Activated CD8-positive, alpha-beta memory T cell treated with anti-CD3 and anti-CD28 coated beads, Interleukin-2, amount 10 ng/mL, durations not matched to agents 7 days and 5 days (primary cell): ENCODE measurements around the gene CXorf38. TPM values are rescaled to one million over a fixed set of nuclear protein-coding genes. Genes with fewer than 3 reads are reported as not detected.
A peak's percentile ranks its signal among the peaks of the same experiment; 100 is the strongest.
"Not testable (repeated sequence)": the region's sequence is repeated elsewhere in the genome, so short reads cannot be mapped to it uniquely, and the experiment has no call there.

Experiments used
- ATAC-seq: fragments of 150-1000 bp; cut with Tn5 transposase; one replicate; pipeline ENCODE4 v1.10.0; 2021; ENCODE audit warnings: moderate library complexity
- CTCF ChIA-PET: fragments of 350-600 bp; sonication (Branson Sonifier 250); formaldehyde crosslinking; loops from one replicate; lab custom pipeline; 2021; ENCODE audit warnings: antibody characterized with exemption; lab: Charles Lee
- DNase-seq: peaks from one replicate; pipeline ENCODE4 v3.0.0-alpha.2; 2020
- H3K27ac Mint-ChIP-seq: one replicate; pipeline ENCODE4 v1.8.0; 2021; ENCODE audit warnings: mild to moderate bottlenecking, mixed read lengths
- H3K27me3 Mint-ChIP-seq: one replicate; pipeline ENCODE4 v1.8.0; 2021; ENCODE audit warnings: mixed read lengths
- H3K36me3 Mint-ChIP-seq: one replicate; pipeline ENCODE4 v1.8.0; 2021; ENCODE audit warnings: mild to moderate bottlenecking, mixed read lengths
- H3K4me1 Mint-ChIP-seq: one replicate; pipeline ENCODE4 v1.8.0; 2021; ENCODE audit warnings: mixed read lengths
- H3K4me3 Mint-ChIP-seq: one replicate; pipeline ENCODE4 v1.8.0; 2021; ENCODE audit warnings: mild to moderate bottlenecking, moderate library complexity, mixed read lengths
- H3K9me3 Mint-ChIP-seq: one replicate; pipeline ENCODE4 v1.8.0; 2022; ENCODE audit warnings: low read depth, mixed read lengths
- total RNA-seq, 2 experiments: library from RNA; stranded (reverse); gene quantifications; one replicate each; pipeline ENCODE4 v1.2.3, GENCODE V29; 2021

Gene CXorf38
- total RNA-seq, 2 experiments from 2014 or later: 22.8 to 23.7 TPM

- H3K4me3 Mint-ChIP-seq: no peak overlapping the region
- no peak overlapping the region for H3K27ac Mint-ChIP-seq
- H3K4me1 Mint-ChIP-seq: no peaks in the 10 kb centered on the region
- DNase-seq: no peak
- H3K9me3 Mint-ChIP-seq: no peaks in the 10 kb centered on the region
- no peaks in the 10 kb centered on the region for H3K36me3 Mint-ChIP-seq
- no peak for ATAC-seq
- no peaks in the 10 kb centered on the region for H3K27me3 Mint-ChIP-seq
- CTCF ChIA-PET: interaction anchor here (1.0 kb wide), 1 partner anchor 177 kb away, joined by 3 read pairs; no protein-coding TSS in a partner anchor
Observed at GRCh38 chrX:40617566-40617965, 29.8 kb downstream of the CXorf38 start.

- Mint-ChIP-seq H3K9me3 (no peaks in the 10 kb centered on the region), H3K27me3 (no peaks in the 10 kb centered on the region), H3K36me3 (no peaks in the 10 kb centered on the region), H3K27ac (no peak overlapping the region), H3K4me1 (no peaks in the 10 kb centered on the region), H3K4me3 (no peak overlapping the region)
- no peak for ATAC-seq
- DNase-seq: no peak
- CTCF ChIA-PET: no interaction called here
Observed at GRCh38 chrX:40615976-40616375, 31.4 kb downstream of the CXorf38 start.

GRCh38 chrX:40612511-40612910 is 34.9 kb downstream of the CXorf38 start:
- no peaks in the 10 kb centered on the region for H3K9me3 Mint-ChIP-seq
- H3K4me3 Mint-ChIP-seq: no peak overlapping the region
- H3K36me3 Mint-ChIP-seq: no peaks in the 10 kb centered on the region
- DNase-seq (no peak), ATAC-seq (no peak)
- H3K27me3 Mint-ChIP-seq: no peaks in the 10 kb centered on the region
- CTCF ChIA-PET: no interaction called here
- H3K27ac Mint-ChIP-seq: no peak overlapping the region
- H3K4me1 Mint-ChIP-seq: no peaks in the 10 kb centered on the region

GRCh38 chrX:40607381-40607780 is 40.0 kb downstream of the CXorf38 start:
- Mint-ChIP-seq H3K4me1 (no peaks in the 10 kb centered on the region), H3K27ac (no peak overlapping the region), H3K36me3 (peaks cover 4% of the 10 kb centered on the region), H3K9me3 (no peaks in the 10 kb centered on the region), H3K4me3 (no peak overlapping the region), H3K27me3 (no peaks in the 10 kb centered on the region)
- CTCF ChIA-PET: no interaction called here
- ATAC-seq (no peak), DNase-seq (no peak)

- H3K4me1 Mint-ChIP-seq: no peaks in the 10 kb centered on the region
- H3K4me3 Mint-ChIP-seq: no peak overlapping the region
- H3K9me3 Mint-ChIP-seq: no peaks in the 10 kb centered on the region
- DNase-seq: no peak
- no peak overlapping the region for H3K27ac Mint-ChIP-seq
- H3K27me3 Mint-ChIP-seq: no peaks in the 10 kb centered on the region
- ATAC-seq: no peak
- CTCF ChIA-PET: interaction anchor here (0.9 kb wide), 1 partner anchor 60 kb away, joined by 3 read pairs; no protein-coding TSS in a partner anchor
- peaks cover 18% of the 10 kb centered on the region for H3K36me3 Mint-ChIP-seq
Observed at GRCh38 chrX:40603446-40603845, 43.9 kb downstream of the CXorf38 start.

- CTCF ChIA-PET: interaction anchor here (0.8 kb wide), 1 partner anchor 9 kb away, joined by 3 read pairs; the partner anchor contains the start of gene ATP6AP2
- H3K9me3 Mint-ChIP-seq, H3K4me3 Mint-ChIP-seq, DNase-seq, H3K27me3 Mint-ChIP-seq: not testable (repeated sequence)
- H3K4me1 Mint-ChIP-seq: peaks cover 24% of the 10 kb centered on the region
- H3K36me3 Mint-ChIP-seq: peaks cover 18% of the 10 kb centered on the region
- H3K27ac Mint-ChIP-seq: peak overlapping the region; percentile 71
- ATAC-seq: peak; percentile 83
Observed at GRCh38 chrX:40589616-40590321, 57.6 kb downstream of the CXorf38 start.

GRCh38 chrX:40587623-40588022 is 59.7 kb downstream of the CXorf38 start:
- H3K27ac Mint-ChIP-seq, H3K9me3 Mint-ChIP-seq, H3K4me3 Mint-ChIP-seq, DNase-seq, H3K27me3 Mint-ChIP-seq, H3K36me3 Mint-ChIP-seq: not testable (repeated sequence)
- ATAC-seq: peak; percentile 52
- H3K4me1 Mint-ChIP-seq: peaks cover 35% of the 10 kb centered on the region
- CTCF ChIA-PET: interaction anchor here (1.4 kb wide), 1 partner anchor 44 kb away, joined by 3 read pairs; no protein-coding TSS in a partner anchor

GRCh38 chrX:40582811-40583210 is 64.5 kb downstream of the CXorf38 start:
- peaks cover 30% of the 10 kb centered on the region for H3K4me1 Mint-ChIP-seq
- ATAC-seq (no peak), DNase-seq (no peak)
- H3K27ac Mint-ChIP-seq: no peak overlapping the region
- no peaks in the 10 kb centered on the region for H3K27me3 Mint-ChIP-seq
- CTCF ChIA-PET: no interaction called here
- H3K4me3 Mint-ChIP-seq: no peak overlapping the region
- no peaks in the 10 kb centered on the region for H3K36me3 Mint-ChIP-seq
- H3K9me3 Mint-ChIP-seq: no peaks in the 10 kb centered on the region

- Mint-ChIP-seq H3K4me1 (peaks cover 26% of the 10 kb centered on the region), H3K4me3 (peak overlapping the region; percentile 72)
- H3K27me3 Mint-ChIP-seq, DNase-seq, CTCF ChIA-PET, H3K36me3 Mint-ChIP-seq, ATAC-seq, H3K9me3 Mint-ChIP-seq, H3K27ac Mint-ChIP-seq: not testable (repeated sequence)
Observed at GRCh38 chrX:40582178-40582577, 65.2 kb downstream of the CXorf38 start.

GRCh38 chrX:40581336-40581920 is 65.9 kb downstream of the CXorf38 start:
- CTCF ChIA-PET: no interaction called here
- ATAC-seq (no peak), DNase-seq (peak; percentile 40)
- H3K27me3 Mint-ChIP-seq: no peaks in the 10 kb centered on the region
- H3K9me3 Mint-ChIP-seq: no peaks in the 10 kb centered on the region
- H3K4me3 Mint-ChIP-seq: peak overlapping the region; percentile 72
- H3K4me1 Mint-ChIP-seq: peaks cover 26% of the 10 kb centered on the region
- no peaks in the 10 kb centered on the region for H3K36me3 Mint-ChIP-seq
- peak overlapping the region; percentile 76 for H3K27ac Mint-ChIP-seq

GRCh38 chrX:40580537-40581335 is 66.6 kb downstream of the CXorf38 start, which contains the start of gene ATP6AP2:
Gene ATP6AP2, plus strand, starts transcription at chrX:40580970. Its CDS starts 96 bp downstream, at chrX:40581066.
- peak; percentile 96 for ATAC-seq
- H3K4me3 Mint-ChIP-seq: peak within 1 kb of the TSS; percentile 82

GRCh38 chrX:40579900-40580536 is 67.3 kb downstream of the CXorf38 start:
- CTCF ChIA-PET: interaction anchor here (0.8 to 1.6 kb wide), 3 partner anchors 9 to 41 kb away, joined by 3 to 4 read pairs (median 4); no protein-coding TSS in a partner anchor
- DNase-seq: no peak
- Mint-ChIP-seq H3K9me3 (no peaks in the 10 kb centered on the region), H3K27ac (peak overlapping the region; percentile 91), H3K4me3 (peak overlapping the region; percentile 82), H3K4me1 (peaks cover 23% of the 10 kb centered on the region), H3K36me3 (no peaks in the 10 kb centered on the region), H3K27me3 (no peaks in the 10 kb centered on the region)
- ATAC-seq: peak; percentile 59

More at GRCh38 chrX:40580537-40581335, 66.6 kb downstream of the CXorf38 start, which contains the start of gene ATP6AP2:
- Mint-ChIP-seq H3K9me3 (no peaks in the 10 kb centered on the region), H3K36me3 (no peaks in the 10 kb centered on the region), H3K4me1 (peaks cover 23% of the 10 kb centered on the region), H3K27ac (peak within 1 kb of the TSS; percentile 91), H3K27me3 (no peaks in the 10 kb centered on the region)
- CTCF ChIA-PET: interaction anchor here (0.8 to 1.6 kb wide), 3 partner anchors 9 to 42 kb away, joined by 3 to 4 read pairs (median 4); no protein-coding TSS in a partner anchor
- peak; percentile 95 for DNase-seq

GRCh38 chrX:40579141-40579540 is 68.2 kb downstream of the CXorf38 start:
- CTCF ChIA-PET: no interaction called here
- DNase-seq (no peak), ATAC-seq (no peak)
- Mint-ChIP-seq H3K27ac (no peak overlapping the region), H3K9me3 (no peaks in the 10 kb centered on the region), H3K4me3 (no peak overlapping the region), H3K27me3 (no peaks in the 10 kb centered on the region), H3K4me1 (peaks cover 23% of the 10 kb centered on the region), H3K36me3 (no peaks in the 10 kb centered on the region)
